Ishikawa (cell line): Measurements from ENCODE around the gene TMEM126B.

Experiments used
- CEBPB ChIP-seq: IDR thresholded peaks from 2 replicates; pipeline ENCODE4 v1.6.1; 2012
- CREB1 ChIP-seq: IDR thresholded peaks from 2 replicates; pipeline ENCODE4 v1.6.1; 2012; ENCODE audit warnings: low read depth
- EGR1 ChIP-seq: IDR thresholded peaks from 2 replicates; pipeline ENCODE4 v1.6.1; 2012
- EP300 ChIP-seq: IDR thresholded peaks from 2 replicates; pipeline ENCODE4 v1.6.1; 2012; ENCODE audit warnings: borderline replicate concordance
- FOXM1 ChIP-seq: IDR thresholded peaks from 2 replicates; pipeline ENCODE4 v1.6.1; 2012; ENCODE audit warnings: low read depth, borderline replicate concordance
- NFIC ChIP-seq: IDR thresholded peaks from 2 replicates; pipeline ENCODE4 v1.6.1; 2012
- RAD21 ChIP-seq: IDR thresholded peaks from 2 replicates; pipeline ENCODE4 v1.6.1; 2012; ENCODE audit warnings: low read depth
- TAF1 ChIP-seq: IDR thresholded peaks from 2 replicates; pipeline ENCODE4 v1.6.1; 2012; ENCODE audit warnings: low read depth, mild to moderate bottlenecking
- TCF12 ChIP-seq: IDR thresholded peaks from 2 replicates; pipeline ENCODE4 v1.6.1; 2012; ENCODE audit warnings: low read depth
- TEAD4 ChIP-seq: IDR thresholded peaks from 2 replicates; pipeline ENCODE4 v1.6.1; 2012
- YY1 ChIP-seq: IDR thresholded peaks from 2 replicates; pipeline ENCODE4 v1.6.1; 2012; ENCODE audit warnings: low read depth
- ZBTB7A ChIP-seq: IDR thresholded peaks from 2 replicates; pipeline ENCODE4 v1.6.1; 2012; ENCODE audit warnings: low read depth
- TF ChIP-seq, protein P1 (sequence below): IDR thresholded peaks from 2 replicates; pipeline ENCODE4 v1.6.1; 2012; ENCODE audit warnings: low read depth, mild to moderate bottlenecking
- TF ChIP-seq, protein P2 (sequence below): IDR thresholded peaks from 2 replicates; pipeline ENCODE4 v1.6.1; 2012
- TF ChIP-seq, protein P3 (sequence below): IDR thresholded peaks from 2 replicates; pipeline ENCODE4 v1.6.1; 2012

Gene TMEM126B

DNA sequence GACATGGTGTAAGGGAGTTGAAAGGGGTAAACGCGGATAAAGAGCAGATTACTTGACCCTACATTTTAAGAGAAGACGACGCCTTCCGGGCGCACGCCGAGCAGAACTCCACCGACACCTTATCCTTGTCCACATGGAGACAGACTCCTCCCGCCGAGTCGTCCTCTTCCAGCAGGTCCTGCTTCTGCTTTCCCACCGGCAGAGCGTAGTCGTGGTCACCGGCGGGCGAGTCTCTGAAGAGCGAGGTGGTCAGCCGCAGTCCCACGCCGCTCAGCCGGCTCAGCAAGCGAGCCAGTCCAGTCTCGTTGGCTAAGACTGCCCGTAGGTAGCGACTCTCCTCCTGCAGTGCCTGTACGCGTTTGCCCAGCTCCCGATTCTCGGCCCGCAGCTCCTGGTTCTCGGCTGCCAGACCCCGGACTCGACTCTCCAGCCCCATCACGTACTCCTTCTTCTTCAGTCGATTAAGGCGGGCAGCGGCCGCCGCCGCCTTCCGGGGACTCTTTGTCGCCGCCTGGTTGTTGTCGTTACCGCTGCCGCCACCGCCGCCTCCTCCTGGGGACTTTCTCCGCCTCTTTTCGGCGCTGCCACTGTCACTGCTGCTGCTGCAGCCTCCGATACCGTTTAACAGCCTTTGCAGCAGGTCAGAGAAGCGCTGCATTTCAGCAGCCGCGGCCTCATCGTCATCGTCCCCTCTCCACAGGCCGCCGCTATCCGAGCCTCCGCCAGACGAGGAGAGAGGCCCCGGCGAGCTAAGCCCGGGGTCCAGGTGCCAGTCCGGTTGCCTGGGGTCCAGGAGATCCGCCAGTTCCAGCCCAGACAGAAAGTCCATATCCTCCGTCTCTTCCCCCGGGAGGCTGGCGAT is 35.6 kb downstream of the TMEM126B start:
- TF ChIP-seq RAD21 (peak; percentile 5; the same call in 1 of the 2 replicates), TEAD4 (no peak), TCF12 (peak; percentile 8; the same call in 1 of the 2 replicates), EP300 (0 out of 2 replicates have a peak, but pooled peaks have one; percentile 5), CEBPB (no peak), ZBTB7A (no peak), TAF1 (no peak), FOXM1 (no peak), CREB1 (no peak)

DNA sequence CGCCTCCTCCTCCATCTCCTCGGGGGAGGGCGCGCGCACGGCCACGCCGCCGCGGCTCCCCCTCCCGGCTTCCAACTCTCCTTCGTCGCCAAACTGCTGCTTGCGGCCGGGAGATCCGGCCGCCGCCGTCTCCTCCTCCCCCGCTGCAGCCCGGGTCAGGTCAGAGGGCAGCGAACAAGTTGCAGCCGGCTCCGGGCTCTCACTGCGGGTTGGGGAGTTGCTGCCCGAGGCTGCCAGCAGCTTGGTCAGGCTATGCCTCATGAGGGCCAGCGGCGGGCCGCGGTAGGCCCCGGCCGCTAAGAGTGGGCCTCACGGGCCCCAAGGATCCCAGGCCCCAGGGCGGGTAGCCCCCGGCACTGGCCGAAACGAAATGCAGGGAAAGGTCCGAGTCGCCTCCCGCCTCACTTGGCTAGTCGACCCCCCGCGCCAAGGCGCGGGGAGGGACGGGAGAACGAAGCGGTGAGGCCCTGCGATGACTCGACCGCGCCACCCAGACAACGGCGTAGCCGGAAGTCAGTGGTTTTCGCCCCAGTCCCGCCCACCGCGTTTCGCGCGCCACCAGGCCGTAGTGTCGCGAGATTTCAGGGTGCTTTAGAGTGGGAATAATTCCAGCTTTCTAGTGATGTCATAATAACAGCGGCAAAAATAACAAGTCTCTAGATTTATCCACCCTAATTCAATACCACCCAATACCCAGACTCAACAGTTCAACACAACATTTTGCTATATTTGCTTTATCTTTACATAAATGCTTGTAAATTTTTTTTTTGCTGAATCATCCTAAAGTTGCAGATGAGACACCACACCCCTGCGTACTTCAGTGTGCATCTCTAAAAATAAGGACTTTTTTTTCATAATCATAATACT is 36.5 kb downstream of the TMEM126B start, which contains the start of gene CREBZF:
CREBZF (minus strand) TSS at position 515 of the 867 bp plus-strand sequence; CDS start at position 261, 254 bp downstream.
- peak; percentile 25; the same call in 1 of the 2 replicates for TF ChIP-seq YY1
- TF ChIP-seq EP300, result no peak
- TF ChIP-seq, protein P1, sequence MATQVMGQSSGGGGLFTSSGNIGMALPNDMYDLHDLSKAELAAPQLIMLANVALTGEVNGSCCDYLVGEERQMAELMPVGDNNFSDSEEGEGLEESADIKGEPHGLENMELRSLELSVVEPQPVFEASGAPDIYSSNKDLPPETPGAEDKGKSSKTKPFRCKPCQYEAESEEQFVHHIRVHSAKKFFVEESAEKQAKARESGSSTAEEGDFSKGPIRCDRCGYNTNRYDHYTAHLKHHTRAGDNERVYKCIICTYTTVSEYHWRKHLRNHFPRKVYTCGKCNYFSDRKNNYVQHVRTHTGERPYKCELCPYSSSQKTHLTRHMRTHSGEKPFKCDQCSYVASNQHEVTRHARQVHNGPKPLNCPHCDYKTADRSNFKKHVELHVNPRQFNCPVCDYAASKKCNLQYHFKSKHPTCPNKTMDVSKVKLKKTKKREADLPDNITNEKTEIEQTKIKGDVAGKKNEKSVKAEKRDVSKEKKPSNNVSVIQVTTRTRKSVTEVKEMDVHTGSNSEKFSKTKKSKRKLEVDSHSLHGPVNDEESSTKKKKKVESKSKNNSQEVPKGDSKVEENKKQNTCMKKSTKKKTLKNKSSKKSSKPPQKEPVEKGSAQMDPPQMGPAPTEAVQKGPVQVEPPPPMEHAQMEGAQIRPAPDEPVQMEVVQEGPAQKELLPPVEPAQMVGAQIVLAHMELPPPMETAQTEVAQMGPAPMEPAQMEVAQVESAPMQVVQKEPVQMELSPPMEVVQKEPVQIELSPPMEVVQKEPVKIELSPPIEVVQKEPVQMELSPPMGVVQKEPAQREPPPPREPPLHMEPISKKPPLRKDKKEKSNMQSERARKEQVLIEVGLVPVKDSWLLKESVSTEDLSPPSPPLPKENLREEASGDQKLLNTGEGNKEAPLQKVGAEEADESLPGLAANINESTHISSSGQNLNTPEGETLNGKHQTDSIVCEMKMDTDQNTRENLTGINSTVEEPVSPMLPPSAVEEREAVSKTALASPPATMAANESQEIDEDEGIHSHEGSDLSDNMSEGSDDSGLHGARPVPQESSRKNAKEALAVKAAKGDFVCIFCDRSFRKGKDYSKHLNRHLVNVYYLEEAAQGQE, result no peak
- no peak for TF ChIP-seq FOXM1
- TF ChIP-seq TEAD4, result no peak
- TF ChIP-seq TCF12, result peak; percentile 38; the same call in 1 of the 2 replicates
- TF ChIP-seq RAD21, result no peak
- 0 out of 2 replicates have a peak, but pooled peaks have one; percentile 16 for TF ChIP-seq EGR1
- TF ChIP-seq CREB1, result peak; percentile 17; the same call in 1 of the 2 replicates
- peak; percentile 83 for TF ChIP-seq TAF1
- no peak for TF ChIP-seq CEBPB
- no peak for TF ChIP-seq ZBTB7A

DNA sequence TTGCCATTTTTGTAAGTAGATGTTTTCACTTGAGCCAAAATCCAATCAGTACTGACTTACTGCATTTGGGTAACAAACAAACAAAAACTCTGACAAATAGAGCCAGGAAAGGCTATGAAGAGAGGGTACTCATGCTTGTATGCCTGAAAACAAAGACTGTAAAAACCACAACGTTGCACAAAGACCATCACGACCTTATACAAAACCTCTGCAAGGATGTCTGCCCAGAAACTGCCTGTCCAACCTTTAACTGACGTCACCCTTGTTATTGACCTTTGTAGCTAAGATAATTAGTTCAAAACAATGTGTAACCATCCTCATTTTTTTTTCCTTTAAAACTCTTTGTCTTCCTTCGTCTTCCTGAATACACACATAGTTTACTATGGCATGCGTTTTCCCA is 37.3 kb downstream of the TMEM126B start:
- TF ChIP-seq FOXM1 (no peak), TEAD4 (no peak), NFIC (no peak), EP300 (no peak), RAD21 (no peak), TCF12 (no peak), YY1 (no peak), TAF1 (no peak), CEBPB (no peak), EGR1 (no peak)
- TF ChIP-seq, protein P2, sequence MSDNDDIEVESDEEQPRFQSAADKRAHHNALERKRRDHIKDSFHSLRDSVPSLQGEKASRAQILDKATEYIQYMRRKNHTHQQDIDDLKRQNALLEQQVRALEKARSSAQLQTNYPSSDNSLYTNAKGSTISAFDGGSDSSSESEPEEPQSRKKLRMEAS, result no peak

DNA sequence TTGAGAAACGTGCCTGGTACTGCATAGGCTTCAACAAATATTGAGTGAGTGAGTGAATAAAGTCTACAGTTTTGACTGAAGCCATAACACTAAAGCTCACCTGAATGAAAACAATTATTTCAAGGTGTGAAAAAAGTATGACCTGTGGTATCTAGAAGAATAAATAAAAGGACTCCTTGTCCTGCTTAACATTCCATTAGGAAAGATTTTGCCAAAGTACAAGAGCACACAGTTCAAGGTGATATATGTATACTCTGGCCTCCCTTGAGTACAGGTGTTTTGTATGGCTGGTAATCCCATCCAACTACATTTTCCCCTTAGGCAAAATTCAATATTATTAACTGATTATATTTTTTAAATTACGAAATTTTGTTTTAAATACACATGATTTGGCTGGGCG is 38.3 kb downstream of the TMEM126B start:
- TF ChIP-seq, protein P1, result no peak
- TF ChIP-seq, protein P2, result no peak
- TF ChIP-seq NFIC, result no peak
- TF ChIP-seq TCF12, result no peak
- no peak for TF ChIP-seq ZBTB7A
- TF ChIP-seq FOXM1, result no peak
- TF ChIP-seq YY1, result no peak

DNA sequence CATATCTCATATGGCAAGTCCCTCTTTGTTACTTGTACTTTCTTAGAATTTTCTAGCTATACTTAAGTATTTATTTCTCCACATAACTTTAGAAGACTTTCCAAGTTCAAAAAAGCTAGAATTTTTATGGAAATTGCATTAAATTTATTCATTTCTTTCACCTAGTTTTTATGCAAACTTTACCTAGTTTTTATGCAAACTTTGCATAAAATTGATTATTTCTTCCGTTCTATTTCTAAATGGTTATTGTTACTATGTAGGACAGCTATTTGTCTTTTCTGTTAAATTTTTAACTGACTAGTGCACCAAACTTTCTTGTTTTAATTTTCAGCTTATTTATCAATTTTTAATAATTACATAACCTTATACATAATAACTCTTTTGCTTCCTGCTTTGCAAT is 39.8 kb downstream of the TMEM126B start:
- TF ChIP-seq ZBTB7A (no peak), YY1 (no peak), RAD21 (no peak)
- TF ChIP-seq, protein P1, result no peak
- TF ChIP-seq, protein P3, sequence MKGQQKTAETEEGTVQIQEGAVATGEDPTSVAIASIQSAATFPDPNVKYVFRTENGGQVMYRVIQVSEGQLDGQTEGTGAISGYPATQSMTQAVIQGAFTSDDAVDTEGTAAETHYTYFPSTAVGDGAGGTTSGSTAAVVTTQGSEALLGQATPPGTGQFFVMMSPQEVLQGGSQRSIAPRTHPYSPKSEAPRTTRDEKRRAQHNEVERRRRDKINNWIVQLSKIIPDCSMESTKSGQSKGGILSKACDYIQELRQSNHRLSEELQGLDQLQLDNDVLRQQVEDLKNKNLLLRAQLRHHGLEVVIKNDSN, result no peak
